Calu3 (cell line): ENCODE results near the gene UPK3BL1. TPM values are rescaled to one million over a fixed set of nuclear protein-coding genes. Genes with fewer than 3 reads are reported as not detected.
"Not testable (repeated sequence)": the region's sequence is repeated elsewhere in the genome, so short reads cannot be mapped to it uniquely, and the experiment has no call there.

Experiments
- BruUV-seq: library from RNA; stranded (reverse); fragments of 400-500 nt; replicated peaks from 2 replicates; lab custom pipeline; 2021; lab: Mats Ljungman, UMichigan
- CTCF ChIA-PET: fragments of 300-600 bp; sonication (Branson Sonifier 250); formaldehyde crosslinking; loops from one replicate; lab custom pipeline; 2022; ENCODE audit warnings: antibody characterized with exemption; lab: Charles Lee
- DNase-seq: peaks from one replicate; pipeline ENCODE4 v3.0.0; 2022
- H3K27ac Mint-ChIP-seq: one replicate; pipeline ENCODE4 v1.8.0; 2022; ENCODE audit warnings: mixed read lengths; ENCODE audit not compliant: unreplicated experiment
- H3K27me3 Mint-ChIP-seq: one replicate; pipeline ENCODE4 v1.8.0; 2022; ENCODE audit warnings: mixed read lengths; ENCODE audit not compliant: unreplicated experiment
- H3K36me3 Mint-ChIP-seq: one replicate; pipeline ENCODE4 v1.8.0; 2022; ENCODE audit warnings: mild to moderate bottlenecking, moderate library complexity, mixed read lengths; ENCODE audit not compliant: insufficient read depth, unreplicated experiment
- H3K4me1 Mint-ChIP-seq: one replicate; pipeline ENCODE4 v1.8.0; 2022; ENCODE audit warnings: mild to moderate bottlenecking, low read depth, mixed read lengths; ENCODE audit not compliant: unreplicated experiment
- H3K4me3 Mint-ChIP-seq: one replicate; pipeline ENCODE4 v1.8.0; 2022; ENCODE audit warnings: mild to moderate bottlenecking, low read depth, moderate library complexity, mixed read lengths; ENCODE audit not compliant: unreplicated experiment
- H3K9me3 Mint-ChIP-seq: one replicate; pipeline ENCODE4 v1.8.0; 2022; ENCODE audit warnings: low read depth, mixed read lengths; ENCODE audit not compliant: unreplicated experiment
- intact Hi-C: fragments of 100-400 bp; cut with micrococcal nuclease; formaldehyde crosslinking; loops from one replicate; pipeline ENCODE4 v1.10.0; 2022; ENCODE audit not compliant: unreplicated experiment
- total RNA-seq: library from RNA; stranded (reverse); gene quantifications from 2 replicates; pipeline ENCODE4 v1.2.3, GENCODE V29; 2022

Gene UPK3BL1
- total RNA-seq, 1 experiment from 2014 or later = 22.5 TPM

DNA sequence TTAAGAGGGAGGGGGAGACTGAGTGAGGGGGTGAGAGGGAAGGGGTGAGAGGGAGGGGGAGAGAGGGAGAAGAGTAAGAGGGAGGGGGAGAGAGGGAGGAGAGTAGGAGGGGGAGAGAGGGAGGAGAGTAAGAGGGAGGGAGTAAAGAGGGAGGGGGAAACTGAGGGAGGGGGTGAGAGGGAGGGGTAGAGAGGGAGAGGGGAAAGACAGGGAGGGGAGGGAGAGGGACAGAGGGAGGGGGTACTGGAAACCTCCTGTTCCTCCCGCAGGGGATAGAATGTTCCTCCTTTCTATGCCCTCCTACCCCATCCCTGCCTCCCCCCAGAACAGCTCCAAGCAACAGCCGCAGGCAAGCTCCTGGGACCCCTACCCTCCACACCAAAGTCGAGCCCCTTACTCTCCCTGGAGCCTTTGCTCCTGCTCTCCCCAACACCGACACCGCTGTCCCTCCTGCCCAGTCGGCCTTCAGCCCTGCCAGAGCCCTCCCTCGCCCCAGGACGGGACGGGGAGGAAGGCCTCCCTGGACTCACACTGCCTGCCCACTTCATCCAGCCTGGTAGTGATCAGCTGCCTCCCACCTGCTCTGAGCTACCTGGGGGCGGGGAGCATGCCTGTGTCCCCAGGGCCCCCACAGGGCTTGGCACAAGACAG is 30.8 kb downstream of the UPK3BL1 start:
- DNase-seq, CTCF ChIA-PET, BruUV-seq, H3K27ac Mint-ChIP-seq, intact Hi-C loops, H3K9me3 Mint-ChIP-seq, H3K27me3 Mint-ChIP-seq, H3K4me1 Mint-ChIP-seq, H3K36me3 Mint-ChIP-seq, H3K4me3 Mint-ChIP-seq: not testable (repeated sequence)

DNA sequence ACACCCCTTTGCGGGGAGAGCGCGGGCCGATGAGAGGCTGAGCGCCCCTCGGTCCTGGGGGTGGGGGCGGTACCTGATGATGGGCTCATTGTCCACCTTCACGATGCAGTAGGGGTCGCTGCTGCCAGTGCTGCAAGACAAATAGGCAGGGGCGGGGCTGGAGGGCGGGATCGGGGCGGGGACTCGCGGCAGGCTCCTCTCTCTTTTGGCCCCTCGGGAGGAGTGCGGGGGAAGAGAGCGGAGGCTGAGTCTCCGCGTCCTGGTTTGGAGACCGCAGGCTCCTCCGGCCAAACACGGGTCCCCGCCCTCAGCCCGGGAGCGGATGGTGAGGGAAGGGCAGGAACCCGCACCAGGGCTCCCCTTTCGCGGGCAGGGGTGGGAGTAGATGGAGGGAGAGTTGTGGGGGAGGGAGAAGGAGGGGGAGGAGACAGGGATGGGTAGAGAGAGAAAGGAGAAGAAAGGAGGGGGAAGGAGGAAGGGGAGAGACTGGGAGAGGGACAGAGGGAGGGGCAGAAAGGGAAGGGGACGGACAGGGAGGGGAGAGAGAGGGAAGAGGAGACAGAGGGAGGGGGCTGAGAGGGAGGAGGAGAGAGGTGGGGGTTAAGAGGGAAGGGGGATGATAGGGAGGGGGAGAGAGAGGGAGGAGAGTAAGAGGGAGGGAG is 31.4 kb downstream of the UPK3BL1 start:
- BruUV-seq, H3K4me1 Mint-ChIP-seq, CTCF ChIA-PET, H3K36me3 Mint-ChIP-seq, H3K4me3 Mint-ChIP-seq, H3K27me3 Mint-ChIP-seq, H3K9me3 Mint-ChIP-seq, intact Hi-C loops, H3K27ac Mint-ChIP-seq, DNase-seq: not testable (repeated sequence)

DNA sequence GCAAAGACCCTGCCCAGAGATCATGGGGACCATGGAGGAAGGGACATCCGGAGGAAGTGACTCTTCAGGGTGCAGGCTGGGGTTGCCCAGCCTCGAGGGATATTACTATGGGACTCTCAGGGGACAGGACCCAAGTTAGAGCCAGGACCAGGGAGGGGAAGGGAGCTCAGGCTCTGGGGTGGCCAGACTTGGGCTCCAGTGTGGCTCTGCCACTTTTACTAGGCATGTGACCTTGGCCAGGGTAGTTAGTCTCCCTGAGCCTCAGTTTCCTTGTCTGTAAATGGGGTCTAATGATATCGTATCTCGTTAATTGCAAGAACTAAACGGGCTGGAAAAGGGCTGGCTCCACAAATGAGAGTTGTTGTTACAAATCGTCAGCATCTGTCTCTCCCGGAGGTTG is 32.1 kb downstream of the UPK3BL1 start:
- intact Hi-C loops, BruUV-seq, H3K9me3 Mint-ChIP-seq, CTCF ChIA-PET, DNase-seq, H3K4me1 Mint-ChIP-seq, H3K4me3 Mint-ChIP-seq, H3K36me3 Mint-ChIP-seq, H3K27me3 Mint-ChIP-seq, H3K27ac Mint-ChIP-seq: not testable (repeated sequence)

DNA sequence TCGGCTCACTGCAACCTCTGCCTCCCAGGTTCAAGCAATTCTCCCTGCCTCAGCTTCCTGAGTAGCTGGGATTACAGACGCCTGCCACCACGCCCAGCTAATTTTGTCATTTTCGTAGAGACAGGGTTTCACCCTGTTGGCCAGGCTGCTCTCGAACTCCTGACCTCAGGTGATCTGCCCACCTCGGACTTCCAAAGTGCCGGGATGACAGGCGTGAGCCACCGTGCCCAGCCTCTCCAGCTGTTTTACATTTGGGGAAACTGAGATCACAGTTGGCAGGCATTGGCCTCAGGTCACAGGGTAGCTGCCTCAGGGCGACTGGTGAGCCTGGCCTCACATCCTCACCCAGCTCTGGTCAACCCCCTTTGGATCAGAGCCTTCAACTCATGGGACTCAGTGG is 32.9 kb downstream of the UPK3BL1 start:
- BruUV-seq, CTCF ChIA-PET, H3K9me3 Mint-ChIP-seq, H3K27ac Mint-ChIP-seq, H3K36me3 Mint-ChIP-seq, H3K4me1 Mint-ChIP-seq, H3K27me3 Mint-ChIP-seq, DNase-seq, H3K4me3 Mint-ChIP-seq, intact Hi-C loops: not testable (repeated sequence)

DNA sequence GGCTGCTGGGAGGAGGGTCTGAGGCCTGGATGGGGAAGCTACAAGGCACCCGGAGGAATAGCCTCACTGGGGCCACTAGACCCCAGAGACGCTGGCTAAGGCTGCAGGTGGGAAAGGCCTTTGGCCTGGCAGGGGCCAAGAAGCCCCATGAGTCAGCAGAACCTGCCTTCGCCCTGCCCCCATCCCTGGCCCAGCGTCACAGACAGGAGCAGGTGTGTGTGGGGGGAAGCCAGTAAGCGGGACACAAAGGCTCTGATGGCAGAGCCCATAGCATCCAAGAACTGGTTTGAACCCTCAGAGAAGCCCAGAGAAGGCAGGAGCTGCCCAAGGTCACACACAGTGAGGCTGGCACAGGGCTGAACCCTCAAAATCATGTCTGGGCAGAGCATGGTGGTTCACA is 35.7 kb downstream of the UPK3BL1 start:
- intact Hi-C loops, H3K9me3 Mint-ChIP-seq, H3K4me1 Mint-ChIP-seq, H3K36me3 Mint-ChIP-seq, BruUV-seq, CTCF ChIA-PET, DNase-seq, H3K4me3 Mint-ChIP-seq, H3K27ac Mint-ChIP-seq, H3K27me3 Mint-ChIP-seq: not testable (repeated sequence)

DNA sequence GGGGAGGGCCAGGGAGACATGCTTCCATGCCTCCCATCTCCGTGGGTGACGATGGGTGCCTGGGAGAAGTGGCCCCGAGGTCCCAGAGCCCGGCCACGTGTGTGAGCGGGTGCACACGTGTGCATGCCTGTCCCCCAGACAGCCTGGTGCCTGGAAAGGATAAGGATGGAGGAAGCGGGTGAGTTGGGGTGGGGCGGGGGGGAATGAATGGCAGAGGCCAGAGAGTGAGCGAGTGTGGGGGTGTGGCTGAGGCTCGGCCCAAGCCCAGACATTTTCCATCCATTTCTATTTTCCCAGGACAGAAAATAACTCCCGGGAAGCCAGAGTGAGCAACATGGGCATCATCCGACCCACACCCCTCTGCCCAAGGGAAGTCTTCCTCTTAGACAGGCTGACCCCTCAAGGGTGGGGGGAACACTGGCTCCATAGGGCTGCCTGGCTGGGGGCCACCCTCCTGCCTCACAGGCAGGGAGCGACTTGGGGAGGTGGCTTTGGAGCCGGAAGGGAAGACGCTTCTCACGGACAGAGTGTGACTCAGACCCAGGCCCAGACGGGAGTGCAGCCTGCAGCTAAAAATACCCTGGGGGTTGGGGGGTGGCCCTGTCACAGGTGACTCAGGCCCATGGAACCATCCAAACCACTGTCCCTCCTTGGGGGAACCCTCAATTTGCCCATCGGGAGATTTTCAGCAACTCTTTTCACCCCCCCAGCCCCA is 38.0 kb downstream of the UPK3BL1 start:
- DNase-seq, intact Hi-C loops, H3K9me3 Mint-ChIP-seq: not testable (repeated sequence)

DNA sequence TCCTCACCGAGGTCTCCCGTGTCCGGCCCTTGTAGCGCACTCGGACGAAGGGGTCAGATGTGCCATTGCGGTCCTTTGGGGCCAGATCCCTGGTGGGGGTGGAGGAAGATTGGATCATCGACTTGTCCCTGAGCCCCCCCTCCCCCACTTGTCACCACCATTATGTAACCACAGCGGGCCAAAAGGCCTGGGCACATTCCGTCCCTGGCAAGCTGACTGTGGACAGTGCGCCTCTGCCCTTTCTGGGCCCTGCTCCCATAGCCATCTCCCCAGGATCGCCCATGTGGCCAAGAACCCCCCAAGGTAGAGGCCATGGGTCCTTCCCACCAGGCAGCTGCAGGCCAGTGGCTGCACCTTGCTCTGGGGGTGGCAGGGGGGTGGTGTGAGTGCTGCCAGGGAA is 40.3 kb downstream of the UPK3BL1 start:
- H3K4me1 Mint-ChIP-seq, intact Hi-C loops, CTCF ChIA-PET, H3K9me3 Mint-ChIP-seq, DNase-seq, H3K4me3 Mint-ChIP-seq, H3K27me3 Mint-ChIP-seq, H3K36me3 Mint-ChIP-seq, H3K27ac Mint-ChIP-seq, BruUV-seq: not testable (repeated sequence)

More for the DNA sequence above, 38.0 kb downstream of the UPK3BL1 start:
- H3K4me3 Mint-ChIP-seq, H3K36me3 Mint-ChIP-seq, CTCF ChIA-PET, H3K27ac Mint-ChIP-seq, H3K27me3 Mint-ChIP-seq, H3K4me1 Mint-ChIP-seq, BruUV-seq: not testable (repeated sequence)

DNA sequence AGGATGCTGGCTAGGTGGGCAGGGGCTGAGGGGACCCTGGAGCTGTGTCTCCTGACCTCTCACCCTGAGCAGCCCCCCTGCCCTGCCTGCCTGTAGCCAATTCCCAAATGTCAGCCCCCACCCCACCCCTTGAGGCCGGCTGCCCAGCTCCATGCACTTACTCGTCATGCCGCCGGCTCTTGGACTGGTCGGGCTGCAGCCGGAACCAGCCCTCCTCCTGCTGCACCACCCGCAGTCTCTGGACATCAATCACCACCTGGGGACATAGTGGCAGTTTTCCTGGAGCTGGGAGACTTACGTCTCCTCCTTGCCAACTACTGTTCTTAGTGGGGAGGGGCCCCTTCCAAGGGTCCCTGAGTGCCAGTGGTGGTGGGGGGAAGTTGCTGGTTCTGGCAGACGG is 42.9 kb downstream of the UPK3BL1 start:
- H3K4me3 Mint-ChIP-seq, BruUV-seq, DNase-seq, CTCF ChIA-PET, H3K36me3 Mint-ChIP-seq, intact Hi-C loops, H3K9me3 Mint-ChIP-seq, H3K27me3 Mint-ChIP-seq, H3K27ac Mint-ChIP-seq, H3K4me1 Mint-ChIP-seq: not testable (repeated sequence)

DNA sequence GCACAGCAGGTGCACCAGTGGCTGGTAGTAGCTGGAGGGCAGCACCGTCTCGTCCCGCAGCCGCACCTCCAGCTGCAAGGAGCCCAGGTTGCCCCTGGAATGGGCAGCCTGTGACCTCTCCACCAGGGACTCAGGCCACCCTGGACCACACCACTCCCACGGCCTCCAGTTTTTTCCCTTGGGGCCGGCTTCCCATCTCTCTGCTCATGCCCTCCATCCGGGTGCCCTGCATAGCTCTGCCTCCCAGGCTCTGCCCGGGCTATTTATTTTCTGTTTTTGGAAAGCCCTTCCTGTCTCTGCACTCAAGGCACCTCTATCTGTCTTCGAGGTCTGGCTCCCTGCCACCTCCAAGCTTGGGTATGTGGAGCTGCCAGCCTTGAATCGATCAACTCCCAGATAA is 46.6 kb downstream of the UPK3BL1 start:
- H3K4me1 Mint-ChIP-seq, BruUV-seq, H3K9me3 Mint-ChIP-seq, CTCF ChIA-PET, DNase-seq, H3K27me3 Mint-ChIP-seq, H3K36me3 Mint-ChIP-seq, H3K27ac Mint-ChIP-seq, intact Hi-C loops, H3K4me3 Mint-ChIP-seq: not testable (repeated sequence)
